OCI-LY3 (cell line): Measurements from ENCODE around the gene TRIM62.

Source experiments
- CTCF ChIP-seq: fragments of 200-600, 300-600 bp; sonication (generic); IDR thresholded peaks from 2 replicates; pipeline ENCODE4 v1.5.1; 2014; ENCODE audit warnings: antibody characterized with exemption, low read length, low read depth
- EZH2phosphoT487 ChIP-seq: fragments of 200-600 bp; shearing (Covaris generic); IDR thresholded peaks from 2 replicates; pipeline ENCODE4 v1.6.1; 2018; ENCODE audit warnings: antibody characterized with exemption, mixed run types, low read depth

- TF ChIP-seq CTCF, result no peak
- TF ChIP-seq EZH2phosphoT487, result no peak
These were observed 2.9 kb downstream of the TRIM62 start for GRCh38 chr1:33178836-33179439.
